Measurements from ENCODE around the gene SLC6A2.
"Not testable (repeated sequence)": the region's sequence is repeated elsewhere in the genome, so short reads cannot be mapped to it uniquely, and the experiment has no call there.

The SLC6A2 gene

GRCh38 chr16:55725055-55725777, 69.4 kb downstream of the SLC6A2 start:
- no peak for DNase-seq

GRCh38 chr16:55728797-55729196, 73.0 kb downstream of the SLC6A2 start:
- DNase-seq, result no peak

- no peak for DNase-seq
These were observed 74.3 kb downstream of the SLC6A2 start for GRCh38 chr16:55730115-55730514.

- DNase-seq, result no peak
These were observed 76.7 kb downstream of the SLC6A2 start for GRCh38 chr16:55732496-55732895.

DNA sequence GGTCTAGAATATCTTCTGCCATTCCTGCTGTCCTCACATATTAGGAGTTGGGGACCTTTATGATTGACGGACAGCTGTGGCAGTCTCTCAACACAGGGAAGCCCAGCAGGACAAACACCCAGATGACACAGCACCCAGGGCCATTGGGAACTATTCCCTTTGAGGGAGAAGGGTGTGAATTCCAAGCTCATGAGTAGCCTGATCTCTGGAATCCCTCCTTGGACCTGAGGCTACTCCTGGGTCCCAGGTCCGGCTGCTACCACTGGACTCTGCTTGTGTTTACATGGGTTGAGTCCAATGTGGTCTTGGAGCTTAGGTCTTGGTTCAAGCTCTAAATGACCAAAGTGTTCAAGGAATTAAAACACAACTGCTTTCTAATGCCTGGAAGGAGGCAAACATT, 78.9 kb downstream of the SLC6A2 start:
- DNase-seq, result no peak

DNA sequence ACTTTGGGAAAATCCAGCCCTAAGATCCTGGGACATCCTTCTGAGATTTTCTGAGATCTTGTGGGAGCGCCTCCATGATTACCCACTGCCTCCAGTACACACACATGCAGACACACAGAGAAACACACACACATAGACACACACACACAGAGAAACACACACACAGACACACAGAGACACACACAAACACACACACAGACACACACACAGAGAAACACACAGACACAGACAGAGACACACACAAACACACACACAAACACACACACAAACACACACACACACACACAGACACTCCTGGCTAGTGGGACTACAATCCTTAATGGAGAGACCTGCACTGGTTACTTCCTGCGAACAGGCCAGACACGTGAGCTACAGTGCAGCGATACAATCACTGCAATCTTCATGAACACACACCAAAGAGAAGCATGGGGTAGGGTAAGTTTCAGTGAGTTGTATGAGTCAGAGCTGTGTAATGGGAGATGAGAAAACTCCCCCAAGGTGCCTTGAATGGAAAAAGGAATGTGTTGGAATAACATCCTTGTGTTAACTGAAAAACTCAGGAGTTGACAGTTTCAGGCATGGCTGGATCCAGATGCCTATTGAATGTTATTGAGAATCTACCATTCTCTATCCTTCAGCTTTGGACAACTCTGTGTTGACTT, 79.5 kb downstream of the SLC6A2 start:
- DNase-seq, result no peak

DNA sequence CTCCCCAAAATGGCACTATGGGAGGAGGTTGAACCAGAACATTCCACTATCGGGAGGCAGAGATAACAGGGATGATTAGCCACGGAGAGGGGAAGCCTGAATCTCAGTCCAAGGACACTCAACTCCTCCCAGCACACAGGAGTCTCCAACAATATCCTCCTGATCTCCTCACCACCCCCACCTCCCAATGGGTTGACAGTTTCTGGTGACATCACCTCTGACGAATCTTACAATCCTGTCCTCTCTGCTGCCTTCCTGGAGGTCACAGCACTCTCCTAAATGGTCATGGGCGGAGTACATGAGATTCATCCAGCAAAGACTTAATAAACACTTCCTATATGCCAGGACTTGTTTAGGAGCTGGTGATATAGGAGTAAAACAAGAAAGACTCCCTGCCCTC, 80.9 kb downstream of the SLC6A2 start:
- DNase-seq, result no peak

DNA sequence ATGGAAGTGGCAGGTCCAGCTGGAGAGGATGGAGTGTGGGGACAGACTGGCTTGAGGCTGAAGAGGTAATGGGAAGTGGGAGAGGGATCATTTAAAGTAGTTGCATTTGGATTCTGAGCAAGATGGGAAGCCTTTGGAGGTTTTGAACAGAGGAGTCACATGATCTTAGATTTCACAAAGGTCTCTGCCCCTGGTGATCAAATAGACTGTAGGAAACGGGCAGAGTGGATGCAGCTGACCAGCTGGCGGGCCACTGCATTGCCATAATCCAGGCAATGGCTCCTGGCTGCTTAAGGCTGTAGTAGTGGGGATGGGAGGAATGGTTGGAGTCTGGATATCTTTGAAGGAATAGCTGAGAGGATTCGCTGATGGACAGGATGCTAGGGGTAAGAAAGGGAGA, 81.5 kb downstream of the SLC6A2 start:
- DNase-seq, result no peak

GRCh38 chr16:55737966-55738365, 82.2 kb downstream of the SLC6A2 start:
- no peak for DNase-seq

GRCh38 chr16:55746081-55746480, 90.3 kb downstream of the SLC6A2 start:
- no peak for DNase-seq

DNA sequence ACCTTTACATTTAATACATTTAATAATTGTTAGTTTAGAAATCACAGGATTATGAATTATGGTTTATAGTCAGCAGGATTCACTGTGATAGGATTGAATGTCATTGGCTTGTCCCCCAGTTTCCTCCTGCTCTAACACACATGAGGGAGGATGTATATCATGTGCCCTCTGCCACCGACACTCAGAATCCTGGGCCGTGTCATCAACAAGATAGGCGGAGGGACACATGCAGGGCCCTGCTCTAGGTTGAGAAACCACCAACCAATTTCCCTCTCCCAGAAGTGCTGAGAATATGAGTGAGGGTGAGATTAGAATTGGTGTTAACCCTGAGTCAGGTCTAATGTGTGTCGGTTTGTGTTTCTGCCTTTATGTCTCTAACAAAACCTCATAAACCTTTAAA, 92.0 kb downstream of the SLC6A2 start:
- no peak for DNase-seq

DNA sequence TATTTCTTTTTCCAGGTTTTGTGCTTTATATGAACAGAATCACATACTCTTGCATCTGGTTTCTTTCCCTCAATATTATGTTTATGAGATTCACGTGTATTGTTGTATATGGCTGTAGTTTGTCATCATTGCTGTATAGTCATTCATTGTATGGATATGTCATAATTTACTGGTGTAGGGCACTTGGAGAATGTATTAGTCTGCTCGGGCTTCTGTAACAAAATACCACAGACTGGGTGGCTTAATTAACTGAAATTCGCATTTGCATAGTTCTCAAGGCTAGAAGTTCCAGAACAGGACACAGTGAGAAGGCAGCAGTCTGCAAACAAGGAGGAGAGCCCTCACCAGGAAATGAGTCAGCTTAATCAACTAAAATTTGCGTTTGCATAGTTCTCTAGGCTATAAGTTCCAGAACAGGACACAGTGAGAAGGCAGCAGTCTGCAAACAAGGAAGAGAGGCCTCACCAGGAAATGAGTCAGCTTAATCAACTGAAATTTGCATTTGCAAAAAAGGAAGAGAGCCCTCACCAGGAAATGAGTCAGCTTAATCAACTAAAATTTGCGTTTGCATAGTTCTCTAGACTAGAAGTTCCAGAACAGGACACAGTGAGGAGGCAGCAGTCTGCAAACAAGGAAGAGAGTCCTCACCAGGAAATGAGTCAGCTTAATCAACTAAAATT, 96.8 kb downstream of the SLC6A2 start:
- not testable (repeated sequence) for DNase-seq

- DNase-seq, result not testable (repeated sequence)
These were observed 97.4 kb downstream of the SLC6A2 start for GRCh38 chr16:55753145-55753631.

Data from NCI-H526 treated with DMSO at 0.1 percent for 48 hours (cell line).